ENCODE measurements around the gene IRAK2.
A peak's percentile ranks its signal among the peaks of the same experiment; 100 is the strongest.

The IRAK2 gene

GRCh38 chr3:10189557-10190354 lies 25.0 kb downstream of the IRAK2 start:
- no peak for DNase-seq (ENCODE audit: low read depth in 2 of 2)

- peak; percentile 54 to 57 for DNase-seq (ENCODE audit: low read depth in 2 of 2)
Measured at GRCh38 chr3:10192953-10193691, 28.4 kb downstream of the IRAK2 start.

- no peak for DNase-seq (ENCODE audit: low read depth in 2 of 2)
Measured at GRCh38 chr3:10193692-10194327, 29.1 kb downstream of the IRAK2 start.

- no peak for DNase-seq (ENCODE audit: low read depth in 2 of 2)
Measured at GRCh38 chr3:10194328-10195071, 29.8 kb downstream of the IRAK2 start.

DNA sequence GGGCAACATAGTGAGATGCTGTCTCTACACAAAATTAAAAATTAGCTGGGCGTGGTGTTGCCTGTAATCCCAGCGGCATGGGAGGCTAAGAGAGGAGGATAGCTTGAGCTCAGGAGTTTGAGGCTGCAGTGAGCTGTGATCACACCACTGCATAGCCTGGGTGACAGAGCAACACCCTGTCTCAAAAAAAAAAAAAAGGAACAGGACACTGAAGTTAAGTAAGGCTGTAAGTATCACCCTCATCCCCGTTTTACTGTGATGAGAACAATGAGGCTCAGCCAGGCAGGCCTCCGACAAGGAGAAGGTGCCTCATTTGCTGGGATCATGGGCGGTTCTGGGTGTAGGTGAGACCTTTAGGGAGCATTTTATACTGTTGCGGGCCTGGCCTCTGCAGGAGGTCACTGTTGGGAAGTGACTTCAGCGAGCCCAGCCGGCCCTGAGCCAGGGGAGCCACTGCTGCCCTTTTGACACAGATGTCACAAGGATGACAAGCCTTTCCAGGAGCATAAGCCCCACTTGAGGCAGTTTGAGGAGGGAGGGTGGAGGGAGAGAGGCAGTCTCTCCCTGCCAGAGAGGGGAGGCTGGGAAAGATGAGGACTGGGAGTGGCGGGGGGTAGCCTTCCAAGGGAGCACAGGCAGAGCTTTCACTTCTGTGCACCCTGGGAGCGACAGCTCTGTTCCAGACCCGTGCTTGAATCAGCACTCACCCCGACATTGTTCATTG lies 30.8 kb downstream of the IRAK2 start:
- no peak for DNase-seq (ENCODE audit: low read depth in 2 of 2)

- peak in 1 of 2 experiments; percentile 50 for DNase-seq (ENCODE audit: low read depth in 2 of 2)
Measured at GRCh38 chr3:10196389-10197052, 31.8 kb downstream of the IRAK2 start.

DNA sequence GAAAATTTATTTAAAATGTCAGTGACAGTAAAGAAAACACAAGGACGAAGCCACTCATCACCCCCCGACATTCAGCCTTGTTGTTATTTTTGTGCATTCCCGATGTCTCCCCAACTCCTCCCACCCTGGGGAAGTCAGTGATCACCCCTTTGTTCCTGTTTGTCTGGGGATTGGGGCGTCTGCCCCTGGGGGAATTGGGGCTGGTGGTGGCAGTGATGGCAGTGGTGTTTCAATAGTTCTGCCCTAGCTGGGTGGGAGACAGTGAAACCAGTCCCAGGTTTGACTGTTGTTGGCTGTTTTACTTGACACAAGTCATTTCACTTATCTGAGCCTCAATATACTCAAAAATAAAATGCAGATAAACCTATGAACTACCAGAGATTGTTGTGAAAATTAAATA lies 33.5 kb downstream of the IRAK2 start:
- no peak for DNase-seq (ENCODE audit: low read depth in 2 of 2)

GRCh38 chr3:10198761-10199649 lies 34.3 kb downstream of the IRAK2 start:
- no peak for DNase-seq (ENCODE audit: low read depth in 2 of 2)

GRCh38 chr3:10204921-10205320 lies 40.2 kb downstream of the IRAK2 start:
- DNase-seq (ENCODE audit: low read depth in 2 of 2), result no peak

DNA sequence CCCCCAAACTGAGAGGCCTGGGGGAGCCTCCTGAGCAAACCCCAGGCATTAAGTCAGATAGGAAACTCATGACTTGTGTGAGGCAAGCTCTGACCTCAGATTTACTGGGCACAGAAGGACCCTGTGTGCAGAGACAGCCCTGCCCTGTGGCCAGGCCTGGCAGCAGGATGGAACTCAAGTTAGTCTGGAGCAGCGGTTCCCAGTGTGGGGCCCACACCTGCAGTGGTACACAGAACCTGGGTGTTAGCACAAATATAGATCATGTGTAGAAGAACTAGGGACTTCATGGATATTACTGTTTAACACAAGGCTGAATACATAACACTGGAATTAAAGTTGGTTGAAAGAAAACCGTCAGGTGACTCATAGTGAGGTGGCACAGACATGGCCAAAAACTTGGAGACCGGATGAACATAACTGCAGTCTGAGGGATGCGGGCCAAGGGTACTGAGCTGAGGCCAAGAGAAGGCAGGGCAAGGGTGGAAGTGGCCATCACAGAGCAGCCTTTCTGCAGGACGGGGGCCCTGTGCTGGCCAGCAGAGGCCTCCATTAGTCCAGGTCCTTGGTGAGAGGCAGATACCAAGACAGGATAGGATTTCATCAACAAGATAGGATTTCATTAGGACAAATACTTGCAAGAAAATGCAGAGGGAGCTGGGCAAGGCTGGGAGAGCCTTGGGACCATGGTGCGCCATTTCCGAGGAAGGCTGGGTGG lies 40.9 kb downstream of the IRAK2 start:
- DNase-seq (ENCODE audit: low read depth in 2 of 2), result no peak

DNA sequence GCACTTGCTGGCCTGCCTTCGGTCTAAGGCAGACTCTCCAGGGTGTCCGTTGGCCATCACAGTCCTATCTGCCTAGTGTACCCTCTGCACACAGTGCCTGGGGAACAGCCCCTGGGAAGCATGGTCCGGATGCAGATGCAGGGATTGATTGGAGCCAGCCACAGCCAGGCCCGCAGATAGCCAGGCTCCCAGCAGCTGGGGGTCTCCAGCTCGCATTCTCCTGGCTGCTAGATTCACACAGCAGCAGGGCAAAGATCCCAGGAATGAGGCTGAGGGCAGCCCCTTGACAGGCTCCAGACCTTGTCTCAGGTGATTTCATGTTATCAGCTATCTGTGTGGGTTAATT lies 41.4 kb downstream of the IRAK2 start:
- DNase-seq (ENCODE audit: low read depth in 2 of 2), result no peak

GRCh38 chr3:10213156-10213792 lies 48.6 kb downstream of the IRAK2 start:
- no peak for DNase-seq (ENCODE audit: low read depth in 2 of 2)

GRCh38 chr3:10215578-10216368 lies 51.1 kb downstream of the IRAK2 start:
- no peak for DNase-seq (ENCODE audit: low read depth in 2 of 2)

DNA sequence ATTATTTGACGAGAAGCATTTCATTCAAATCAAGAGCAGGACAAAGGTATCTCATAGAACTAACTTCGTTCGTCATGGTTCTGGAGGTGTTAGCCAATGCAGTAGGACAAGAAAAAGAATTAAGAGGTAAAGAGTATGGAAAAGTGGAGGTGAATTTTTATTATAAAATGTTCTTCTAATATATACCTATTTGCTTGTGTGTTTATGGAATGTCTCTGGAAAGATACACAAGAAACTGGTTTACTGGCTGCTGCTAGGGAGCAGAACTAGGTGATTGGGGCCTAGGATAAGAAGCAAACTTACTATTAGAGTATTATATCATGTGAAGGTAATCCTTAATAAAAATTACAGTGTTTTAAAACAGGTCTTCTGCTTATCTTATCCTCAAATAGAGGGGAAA lies 52.6 kb downstream of the IRAK2 start:
- DNase-seq (ENCODE audit: low read depth in 2 of 2), result no peak

GRCh38 chr3:10219737-10220136 lies 55.0 kb downstream of the IRAK2 start:
- no peak for DNase-seq (ENCODE audit: low read depth in 2 of 2)

- DNase-seq (ENCODE audit: low read depth in 2 of 2), result no peak
Measured at GRCh38 chr3:10223676-10224639, 59.2 kb downstream of the IRAK2 start.
